ENCODE results near the gene SHFL. TPM values are rescaled to one million over a fixed set of nuclear protein-coding genes. Genes with fewer than 3 reads are reported as not detected.

SHFL gene
- total RNA-seq, 4 donors from 2014 or later: 17.4 to 34.9 (median 26.1) TPM

DNA sequence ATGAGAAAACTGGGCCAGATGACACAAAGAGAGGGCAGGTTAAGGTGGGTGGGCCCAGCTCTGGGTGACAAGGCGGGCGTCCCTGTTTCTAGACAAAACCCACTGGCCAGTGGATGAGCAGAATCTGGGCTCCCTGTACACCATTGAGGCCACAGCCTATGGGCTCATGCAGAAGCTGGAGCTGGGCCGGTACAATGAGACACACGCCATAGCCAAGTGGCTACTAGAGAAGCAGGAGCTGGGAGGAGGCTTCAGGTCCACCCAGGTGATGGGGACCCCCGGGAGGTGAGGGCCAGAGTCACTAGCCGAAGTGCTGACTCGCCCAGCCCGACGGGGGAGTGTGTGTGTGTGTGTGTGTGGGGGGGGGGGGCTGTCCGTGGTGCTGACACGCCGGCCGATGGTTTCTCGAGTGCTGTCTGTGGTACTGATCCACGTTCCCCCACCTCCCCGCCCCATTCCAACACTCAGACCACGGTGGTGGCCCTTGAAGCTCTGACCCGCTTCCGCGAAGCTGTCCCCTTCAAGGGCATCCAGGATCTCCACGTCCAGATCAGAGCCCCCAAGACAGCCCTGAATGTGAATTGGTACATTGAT is 24.3 kb upstream of the SHFL start:
- Histone ChIP-seq H3K9me3 (no peaks in the 10 kb centered on the region), H3K27me3 (peaks cover 0 to 80% (median 2%) of the 10 kb centered on the region in 4 donors), H3K27ac (replicated peaks in 1 of 4) (no peak overlapping the region), H3K4me1 (no peaks in the 10 kb centered on the region), H3K36me3 (no peaks in the 10 kb centered on the region), H3K4me3 (no peak overlapping the region)
- TF ChIP-seq POLR2A (IDR thresholded peaks at IDR 0.05; ENCODE audit: low read depth) (no peak), CTCF (IDR thresholded peaks at IDR 0.05) (no peak), EP300 (IDR thresholded peaks at IDR 0.05) (no peak), POLR2AphosphoS5 (IDR thresholded peaks at IDR 0.05) (no peak)
- 75% methylated on average over 3 of the region's 21 CpGs for WGBS
- intact Hi-C loops (cut with DNase I): no loop called here
- DNase-seq (ENCODE audit: extremely low spot score): no peak

DNA sequence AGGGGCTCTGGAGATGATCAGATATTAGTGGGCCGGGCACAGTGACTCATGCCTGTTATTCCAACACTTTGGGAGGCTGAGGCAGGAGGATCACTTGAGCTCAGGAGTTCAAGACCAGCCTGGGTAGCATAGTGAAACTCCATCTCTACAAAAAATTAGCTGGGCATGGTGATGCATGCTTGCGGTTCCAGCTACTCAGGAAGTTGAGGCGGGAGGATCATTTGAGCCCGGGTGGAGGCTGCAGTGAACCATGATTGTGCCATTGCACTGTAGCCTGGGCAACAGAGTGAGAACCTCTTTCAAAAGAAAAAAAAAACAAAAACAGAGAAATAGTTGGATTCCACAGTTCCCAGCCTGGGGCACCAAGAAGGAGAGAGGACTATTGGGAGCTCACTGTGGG is 17.9 kb upstream of the SHFL start:
- intact Hi-C loops (cut with DNase I): no loop called here

GRCh38 chr19:10069046-10069445 is 17.1 kb upstream of the SHFL start:
- 60% methylated on average over 6 of the region's 6 CpGs for WGBS

More for the DNA sequence above, 17.9 kb upstream of the SHFL start:
- Histone ChIP-seq H3K4me1 (no peaks in the 10 kb centered on the region), H3K4me3 (no peak overlapping the region), H3K27ac (replicated peaks in 1 of 4) (no peak overlapping the region), H3K36me3 (no peaks in the 10 kb centered on the region), H3K9me3 (no peaks in the 10 kb centered on the region), H3K27me3 (peaks cover 0 to 74% (median 0%) of the 10 kb centered on the region in 4 donors)
- DNase-seq (ENCODE audit: extremely low spot score): no peak
- 60% methylated on average over 4 of the region's 4 CpGs for WGBS
- TF ChIP-seq CTCF (IDR thresholded peaks at IDR 0.05) (no peak), POLR2A (IDR thresholded peaks at IDR 0.05; ENCODE audit: low read depth) (no peak), EP300 (IDR thresholded peaks at IDR 0.05) (no peak), POLR2AphosphoS5 (IDR thresholded peaks at IDR 0.05) (no peak)

DNA sequence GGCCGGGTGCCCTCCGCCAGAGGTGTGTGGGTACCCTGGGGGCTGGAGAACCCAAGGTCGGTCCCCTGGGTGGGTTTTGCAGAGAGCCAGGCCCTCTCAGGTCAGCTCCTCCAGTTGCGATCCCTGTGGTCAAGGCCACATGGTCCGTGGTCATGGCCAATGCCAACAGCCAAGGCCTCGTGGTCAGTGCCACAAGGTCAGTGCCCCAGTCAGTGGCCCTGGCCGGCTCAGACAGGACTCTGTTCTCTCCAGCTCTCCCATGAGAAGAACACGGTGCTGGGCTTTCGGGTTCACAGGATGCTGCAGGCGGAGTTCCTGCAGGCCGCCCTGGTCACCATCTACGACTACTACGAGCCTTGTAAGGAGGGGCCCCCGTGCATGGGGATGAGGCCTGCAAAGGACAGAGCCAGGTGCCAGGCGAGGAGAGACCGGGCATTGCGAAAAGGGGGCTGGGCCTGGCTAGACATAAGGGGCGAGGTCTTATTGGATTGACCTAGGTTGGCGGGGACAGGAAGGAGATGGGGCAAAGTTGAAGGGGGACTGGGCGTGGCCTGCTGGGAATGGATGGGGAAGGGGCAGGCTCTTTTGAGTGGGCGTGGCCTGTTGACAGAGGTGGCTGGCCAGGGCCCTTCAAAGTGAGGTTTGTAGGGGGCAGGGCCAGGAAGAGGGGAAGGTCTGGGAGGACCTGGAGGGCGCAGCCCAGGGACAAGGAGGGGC is 15.2 kb upstream of the SHFL start:
- Histone ChIP-seq H3K4me3 (no peak overlapping the region), H3K27ac (replicated peaks in 1 of 4) (no peak overlapping the region), H3K9me3 (peaks cover 0 to 11% (median 4%) of the 10 kb centered on the region in 4 donors), H3K27me3 (peaks cover 0 to 61% (median 0%) of the 10 kb centered on the region in 4 donors), H3K4me1 (no peaks in the 10 kb centered on the region), H3K36me3 (no peaks in the 10 kb centered on the region)
- DNase-seq (ENCODE audit: extremely low spot score): no peak
- intact Hi-C loops (cut with DNase I): no loop called here
- no peak for TF ChIP-seq CTCF (IDR thresholded peaks at IDR 0.05)
- TF ChIP-seq POLR2AphosphoS5 (IDR thresholded peaks at IDR 0.05): no peak
- no peak for TF ChIP-seq EP300 (IDR thresholded peaks at IDR 0.05)
- no peak for TF ChIP-seq POLR2A (IDR thresholded peaks at IDR 0.05; ENCODE audit: low read depth)
- WGBS: 66% methylated on average over 9 of the region's 22 CpGs

More at GRCh38 chr19:10069046-10069445, 17.1 kb upstream of the SHFL start:
- peaks cover 0 to 72% (median 0%) of the 10 kb centered on the region in 4 donors for H3K27me3 ChIP-seq
- intact Hi-C loops (cut with DNase I): no loop called here
- no peak for TF ChIP-seq CTCF (IDR thresholded peaks at IDR 0.05)
- TF ChIP-seq POLR2A (IDR thresholded peaks at IDR 0.05; ENCODE audit: low read depth): no peak
- TF ChIP-seq EP300 (IDR thresholded peaks at IDR 0.05): no peak
- TF ChIP-seq POLR2AphosphoS5 (IDR thresholded peaks at IDR 0.05): no peak
- DNase-seq (ENCODE audit: extremely low spot score): no peak
- no peaks in the 10 kb centered on the region for H3K36me3 ChIP-seq
- peaks cover 0 to 8% (median 2%) of the 10 kb centered on the region in 4 donors for H3K9me3 ChIP-seq
- no peaks in the 10 kb centered on the region for H3K4me1 ChIP-seq
- no peak overlapping the region for H3K4me3 ChIP-seq
- H3K27ac ChIP-seq (replicated peaks in 1 of 4): no peak overlapping the region

Measured in esophagus muscularis mucosa (tissue), 4 donors.